SU-DHL-6 (cell line): Measurements from ENCODE around the gene PRDM11.

Source experiments
- CTCF ChIP-seq: fragments of 200-600 bp; sonication (generic); IDR thresholded peaks from one replicate; pipeline ENCODE4 v1.5.1; 2017; ENCODE audit warnings: antibody characterized with exemption, mild to moderate bottlenecking, low read length, moderate library complexity; ENCODE audit not compliant: insufficient read depth, poor library complexity, severe bottlenecking
- EZH2phosphoT487 ChIP-seq: fragments of 200-600 bp; sonication (generic), shearing (Covaris generic); conservative IDR thresholded peaks from 2 replicates; pipeline ENCODE4 v1.6.1; 2018; ENCODE audit warnings: mild to moderate bottlenecking, antibody characterized with exemption, low read length, moderate library complexity, mixed read lengths

- TF ChIP-seq CTCF (no peak), EZH2phosphoT487 (no peak)
Observed at GRCh38 chr11:45265969-45266675, 119.7 kb downstream of the PRDM11 start.
